22Rv1 (cell line): ENCODE results near the gene CNFN.

ENCODE experiments used
- ZFX ChIP-seq: fragments of 450-650 bp; IDR thresholded peaks from 2 replicates; pipeline ENCODE4 v1.6.1; 2017; ENCODE audit warnings: antibody characterized with exemption, borderline replicate concordance
- TF ChIP-seq, protein P1 (sequence below): fragments of 450-650 bp; IDR thresholded peaks from 2 replicates; pipeline ENCODE4 v1.5.1; 2017; ENCODE audit warnings: mild to moderate bottlenecking

GRCh38 chr19:42421591-42422031 lies 31.5 kb upstream of the CNFN start:
- TF ChIP-seq, protein P1, sequence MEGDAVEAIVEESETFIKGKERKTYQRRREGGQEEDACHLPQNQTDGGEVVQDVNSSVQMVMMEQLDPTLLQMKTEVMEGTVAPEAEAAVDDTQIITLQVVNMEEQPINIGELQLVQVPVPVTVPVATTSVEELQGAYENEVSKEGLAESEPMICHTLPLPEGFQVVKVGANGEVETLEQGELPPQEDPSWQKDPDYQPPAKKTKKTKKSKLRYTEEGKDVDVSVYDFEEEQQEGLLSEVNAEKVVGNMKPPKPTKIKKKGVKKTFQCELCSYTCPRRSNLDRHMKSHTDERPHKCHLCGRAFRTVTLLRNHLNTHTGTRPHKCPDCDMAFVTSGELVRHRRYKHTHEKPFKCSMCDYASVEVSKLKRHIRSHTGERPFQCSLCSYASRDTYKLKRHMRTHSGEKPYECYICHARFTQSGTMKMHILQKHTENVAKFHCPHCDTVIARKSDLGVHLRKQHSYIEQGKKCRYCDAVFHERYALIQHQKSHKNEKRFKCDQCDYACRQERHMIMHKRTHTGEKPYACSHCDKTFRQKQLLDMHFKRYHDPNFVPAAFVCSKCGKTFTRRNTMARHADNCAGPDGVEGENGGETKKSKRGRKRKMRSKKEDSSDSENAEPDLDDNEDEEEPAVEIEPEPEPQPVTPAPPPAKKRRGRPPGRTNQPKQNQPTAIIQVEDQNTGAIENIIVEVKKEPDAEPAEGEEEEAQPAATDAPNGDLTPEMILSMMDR: no peak
- TF ChIP-seq ZFX: no peak
